ENCODE data around the gene HMGXB4. TPM values are rescaled to one million over a fixed set of nuclear protein-coding genes. Genes with fewer than 3 reads are reported as not detected.

The HMGXB4 gene
- total and polyA plus RNA-seq, 2 of the 13 experiments (the other 11 are each of a cell fraction or from before 2014, with no cell fraction given), result 13.9 to 16.3 TPM

DNA sequence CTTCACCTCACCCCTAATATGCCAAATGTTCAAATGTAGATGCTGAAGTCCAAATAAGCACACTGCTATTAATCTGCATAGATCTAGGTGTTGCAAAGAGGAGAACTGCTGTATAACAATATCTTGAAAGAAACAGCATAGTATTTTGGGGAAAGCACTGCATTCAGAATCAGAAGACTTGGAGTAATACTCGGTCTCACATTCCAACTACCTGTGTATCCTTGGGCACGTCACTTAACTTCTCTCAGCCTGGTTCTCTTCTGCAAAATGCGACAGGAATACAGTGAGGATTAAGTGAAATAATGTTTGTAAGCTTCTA is 332 bp upstream of the HMGXB4 start (continued):
- TF ChIP-seq, protein P1, sequence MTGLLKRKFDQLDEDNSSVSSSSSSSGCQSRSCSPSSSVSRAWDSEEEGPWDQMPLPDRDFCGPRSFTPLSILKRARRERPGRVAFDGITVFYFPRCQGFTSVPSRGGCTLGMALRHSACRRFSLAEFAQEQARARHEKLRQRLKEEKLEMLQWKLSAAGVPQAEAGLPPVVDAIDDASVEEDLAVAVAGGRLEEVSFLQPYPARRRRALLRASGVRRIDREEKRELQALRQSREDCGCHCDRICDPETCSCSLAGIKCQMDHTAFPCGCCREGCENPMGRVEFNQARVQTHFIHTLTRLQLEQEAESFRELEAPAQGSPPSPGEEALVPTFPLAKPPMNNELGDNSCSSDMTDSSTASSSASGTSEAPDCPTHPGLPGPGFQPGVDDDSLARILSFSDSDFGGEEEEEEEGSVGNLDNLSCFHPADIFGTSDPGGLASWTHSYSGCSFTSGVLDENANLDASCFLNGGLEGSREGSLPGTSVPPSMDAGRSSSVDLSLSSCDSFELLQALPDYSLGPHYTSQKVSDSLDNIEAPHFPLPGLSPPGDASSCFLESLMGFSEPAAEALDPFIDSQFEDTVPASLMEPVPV (CRISPR knock-in tag; IDR thresholded peaks at IDR 0.05), result no peak
- TF ChIP-seq, protein P2, sequence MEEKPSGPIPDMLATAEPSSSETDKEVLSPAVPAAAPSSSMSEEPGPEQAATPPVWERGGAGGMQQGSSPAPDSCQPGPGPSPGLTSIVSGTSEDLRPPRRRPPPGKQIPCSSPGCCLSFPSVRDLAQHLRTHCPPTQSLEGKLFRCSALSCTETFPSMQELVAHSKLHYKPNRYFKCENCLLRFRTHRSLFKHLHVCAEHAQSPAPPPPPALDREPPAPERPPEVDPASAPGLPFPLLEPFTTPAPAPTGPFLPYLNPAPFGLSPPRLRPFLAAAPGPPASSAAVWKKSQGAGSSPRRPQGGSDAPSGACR (CRISPR knock-in tag; IDR thresholded peaks at IDR 0.05), result 0 out of 2 replicates have a peak, but pooled peaks have one; percentile 78
- TF ChIP-seq HCFC1 (IDR thresholded peaks at IDR 0.05; ENCODE audit: low read depth, low read length), result no peak
- TF ChIP-seq ZNF670 (CRISPR knock-in tag; IDR thresholded peaks at IDR 0.05; ENCODE audit: borderline replicate concordance), result no peak
- TF ChIP-seq ZFP62 (CRISPR knock-in tag; IDR thresholded peaks at IDR 0.05), result no peak
- TF ChIP-seq ERF (CRISPR knock-in tag; IDR thresholded peaks at IDR 0.05), result no peak
- TF ChIP-seq ATF1 (CRISPR knock-in tag; IDR thresholded peaks at IDR 0.05), result 0 out of 2 replicates have a peak, but pooled peaks have one; percentile 43
- TF ChIP-seq, protein P3, sequence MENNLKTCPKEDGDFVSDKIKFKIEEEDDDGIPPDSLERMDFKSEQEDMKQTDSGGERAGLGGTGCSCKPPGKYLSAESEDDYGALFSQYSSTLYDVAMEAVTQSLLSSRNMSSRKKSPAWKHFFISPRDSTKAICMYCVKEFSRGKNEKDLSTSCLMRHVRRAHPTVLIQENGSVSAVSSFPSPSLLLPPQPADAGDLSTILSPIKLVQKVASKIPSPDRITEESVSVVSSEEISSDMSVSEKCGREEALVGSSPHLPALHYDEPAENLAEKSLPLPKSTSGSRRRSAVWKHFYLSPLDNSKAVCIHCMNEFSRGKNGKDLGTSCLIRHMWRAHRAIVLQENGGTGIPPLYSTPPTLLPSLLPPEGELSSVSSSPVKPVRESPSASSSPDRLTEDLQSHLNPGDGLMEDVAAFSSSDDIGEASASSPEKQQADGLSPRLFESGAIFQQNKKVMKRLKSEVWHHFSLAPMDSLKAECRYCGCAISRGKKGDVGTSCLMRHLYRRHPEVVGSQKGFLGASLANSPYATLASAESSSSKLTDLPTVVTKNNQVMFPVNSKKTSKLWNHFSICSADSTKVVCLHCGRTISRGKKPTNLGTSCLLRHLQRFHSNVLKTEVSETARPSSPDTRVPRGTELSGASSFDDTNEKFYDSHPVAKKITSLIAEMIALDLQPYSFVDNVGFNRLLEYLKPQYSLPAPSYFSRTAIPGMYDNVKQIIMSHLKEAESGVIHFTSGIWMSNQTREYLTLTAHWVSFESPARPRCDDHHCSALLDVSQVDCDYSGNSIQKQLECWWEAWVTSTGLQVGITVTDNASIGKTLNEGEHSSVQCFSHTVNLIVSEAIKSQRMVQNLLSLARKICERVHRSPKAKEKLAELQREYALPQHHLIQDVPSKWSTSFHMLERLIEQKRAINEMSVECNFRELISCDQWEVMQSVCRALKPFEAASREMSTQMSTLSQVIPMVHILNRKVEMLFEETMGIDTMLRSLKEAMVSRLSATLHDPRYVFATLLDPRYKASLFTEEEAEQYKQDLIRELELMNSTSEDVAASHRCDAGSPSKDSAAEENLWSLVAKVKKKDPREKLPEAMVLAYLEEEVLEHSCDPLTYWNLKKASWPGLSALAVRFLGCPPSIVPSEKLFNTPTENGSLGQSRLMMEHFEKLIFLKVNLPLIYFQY (CRISPR knock-in tag; IDR thresholded peaks at IDR 0.05; ENCODE audit: borderline replicate concordance), result no peak
- TF ChIP-seq PAX8 (CRISPR knock-in tag; IDR thresholded peaks at IDR 0.05; ENCODE audit: borderline replicate concordance), result no peak
- TF ChIP-seq ZNF335 (CRISPR knock-in tag; IDR thresholded peaks at IDR 0.05), result no peak
- TF ChIP-seq, protein P4, sequence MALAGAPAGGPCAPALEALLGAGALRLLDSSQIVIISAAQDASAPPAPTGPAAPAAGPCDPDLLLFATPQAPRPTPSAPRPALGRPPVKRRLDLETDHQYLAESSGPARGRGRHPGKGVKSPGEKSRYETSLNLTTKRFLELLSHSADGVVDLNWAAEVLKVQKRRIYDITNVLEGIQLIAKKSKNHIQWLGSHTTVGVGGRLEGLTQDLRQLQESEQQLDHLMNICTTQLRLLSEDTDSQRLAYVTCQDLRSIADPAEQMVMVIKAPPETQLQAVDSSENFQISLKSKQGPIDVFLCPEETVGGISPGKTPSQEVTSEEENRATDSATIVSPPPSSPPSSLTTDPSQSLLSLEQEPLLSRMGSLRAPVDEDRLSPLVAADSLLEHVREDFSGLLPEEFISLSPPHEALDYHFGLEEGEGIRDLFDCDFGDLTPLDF (CRISPR knock-in tag; IDR thresholded peaks at IDR 0.05), result no peak
- TF ChIP-seq SRSF4 (IDR thresholded peaks at IDR 0.05; ENCODE audit: low read depth, low read length, poor library complexity, severe bottlenecking), result no peak
- TF ChIP-seq, protein P5, sequence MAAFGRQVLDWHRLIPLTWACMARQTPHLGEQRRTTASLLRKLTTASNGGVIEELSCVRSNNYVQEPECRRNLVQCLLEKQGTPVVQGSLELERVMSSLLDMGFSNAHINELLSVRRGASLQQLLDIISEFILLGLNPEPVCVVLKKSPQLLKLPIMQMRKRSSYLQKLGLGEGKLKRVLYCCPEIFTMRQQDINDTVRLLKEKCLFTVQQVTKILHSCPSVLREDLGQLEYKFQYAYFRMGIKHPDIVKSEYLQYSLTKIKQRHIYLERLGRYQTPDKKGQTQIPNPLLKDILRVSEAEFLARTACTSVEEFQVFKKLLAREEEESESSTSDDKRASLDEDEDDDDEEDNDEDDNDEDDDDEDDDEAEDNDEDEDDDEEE (CRISPR knock-in tag; IDR thresholded peaks at IDR 0.05), result 0 out of 2 replicates have a peak, but pooled peaks have one; percentile 16
- TF ChIP-seq MTF2 (CRISPR knock-in tag; IDR thresholded peaks at IDR 0.05; ENCODE audit: borderline replicate concordance), result 0 out of 2 replicates have a peak, but pooled peaks have one; percentile 57
- TF ChIP-seq NCOA1 (CRISPR knock-in tag; IDR thresholded peaks at IDR 0.05), result no peak; the same call in 1 of the 2 replicates
- TF ChIP-seq, protein P6, sequence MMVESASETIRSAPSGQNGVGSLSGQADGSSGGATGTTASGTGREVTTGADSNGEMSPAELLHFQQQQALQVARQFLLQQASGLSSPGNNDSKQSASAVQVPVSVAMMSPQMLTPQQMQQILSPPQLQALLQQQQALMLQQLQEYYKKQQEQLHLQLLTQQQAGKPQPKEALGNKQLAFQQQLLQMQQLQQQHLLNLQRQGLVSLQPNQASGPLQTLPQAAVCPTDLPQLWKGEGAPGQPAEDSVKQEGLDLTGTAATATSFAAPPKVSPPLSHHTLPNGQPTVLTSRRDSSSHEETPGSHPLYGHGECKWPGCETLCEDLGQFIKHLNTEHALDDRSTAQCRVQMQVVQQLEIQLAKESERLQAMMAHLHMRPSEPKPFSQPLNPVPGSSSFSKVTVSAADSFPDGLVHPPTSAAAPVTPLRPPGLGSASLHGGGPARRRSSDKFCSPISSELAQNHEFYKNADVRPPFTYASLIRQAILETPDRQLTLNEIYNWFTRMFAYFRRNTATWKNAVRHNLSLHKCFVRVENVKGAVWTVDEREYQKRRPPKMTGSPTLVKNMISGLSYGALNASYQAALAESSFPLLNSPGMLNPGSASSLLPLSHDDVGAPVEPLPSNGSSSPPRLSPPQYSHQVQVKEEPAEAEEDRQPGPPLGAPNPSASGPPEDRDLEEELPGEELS (CRISPR knock-in tag; IDR thresholded peaks at IDR 0.05), result no peak
- TF ChIP-seq LCORL (IDR thresholded peaks at IDR 0.05), result no peak
- peak; percentile 67; the same call in 1 of the 2 replicates for TF ChIP-seq LCORL (CRISPR knock-in tag; IDR thresholded peaks at IDR 0.05)

All from HepG2 (cell line).